ENCODE data around the gene MBOAT7.

MBOAT7 gene

DNA sequence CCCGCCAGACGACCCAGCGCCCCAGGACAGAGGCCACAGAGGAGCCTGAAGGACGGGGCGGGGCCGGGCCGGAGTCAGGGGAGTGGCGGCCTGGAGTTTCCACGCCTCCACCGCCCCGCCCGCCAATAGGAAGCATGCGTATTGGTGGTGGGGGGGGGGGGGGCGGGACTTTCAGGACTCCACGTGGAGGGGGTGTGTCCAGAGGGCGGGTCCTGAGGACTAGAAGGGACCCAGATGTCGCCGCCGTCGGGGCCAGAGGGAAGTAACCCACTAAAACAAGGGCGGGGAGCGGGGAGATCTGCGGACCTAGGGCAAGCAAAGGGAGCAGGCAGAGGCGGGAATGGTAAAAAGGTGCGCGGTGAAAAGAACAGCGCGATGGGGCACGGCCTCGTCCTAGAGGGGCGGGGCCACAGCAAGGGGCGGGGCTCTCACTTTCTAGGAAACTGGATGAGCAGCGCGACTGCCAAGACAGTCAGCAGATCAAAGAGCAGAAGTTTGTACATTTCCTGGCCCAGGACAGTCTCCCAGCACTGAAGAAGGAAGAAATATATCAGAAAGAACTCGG is 27.1 kb downstream of the MBOAT7 start:
- peak; percentile 59 for DNase-seq (ENCODE audit: low read depth)

DNA sequence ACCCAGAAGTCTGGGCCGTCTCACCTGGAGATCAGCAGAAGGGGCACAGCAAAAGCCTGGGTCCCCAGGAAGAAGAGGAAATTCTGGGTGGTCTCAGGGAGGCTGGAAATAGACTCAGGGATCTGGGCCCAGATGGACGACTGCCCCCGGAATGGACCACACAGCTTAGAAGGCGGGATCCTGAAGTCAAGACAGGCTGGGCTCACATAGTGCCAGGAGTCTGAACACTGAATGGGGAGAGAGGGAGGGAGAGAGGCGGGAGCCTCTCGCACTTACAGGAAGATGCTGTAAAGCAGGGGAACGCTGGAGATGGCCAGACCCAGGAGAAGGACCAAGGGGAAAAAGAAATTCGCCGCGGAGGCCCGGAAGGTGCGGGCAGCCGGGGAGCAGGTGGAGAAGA is 28.5 kb downstream of the MBOAT7 start:
- DNase-seq (ENCODE audit: low read depth): no peak

DNA sequence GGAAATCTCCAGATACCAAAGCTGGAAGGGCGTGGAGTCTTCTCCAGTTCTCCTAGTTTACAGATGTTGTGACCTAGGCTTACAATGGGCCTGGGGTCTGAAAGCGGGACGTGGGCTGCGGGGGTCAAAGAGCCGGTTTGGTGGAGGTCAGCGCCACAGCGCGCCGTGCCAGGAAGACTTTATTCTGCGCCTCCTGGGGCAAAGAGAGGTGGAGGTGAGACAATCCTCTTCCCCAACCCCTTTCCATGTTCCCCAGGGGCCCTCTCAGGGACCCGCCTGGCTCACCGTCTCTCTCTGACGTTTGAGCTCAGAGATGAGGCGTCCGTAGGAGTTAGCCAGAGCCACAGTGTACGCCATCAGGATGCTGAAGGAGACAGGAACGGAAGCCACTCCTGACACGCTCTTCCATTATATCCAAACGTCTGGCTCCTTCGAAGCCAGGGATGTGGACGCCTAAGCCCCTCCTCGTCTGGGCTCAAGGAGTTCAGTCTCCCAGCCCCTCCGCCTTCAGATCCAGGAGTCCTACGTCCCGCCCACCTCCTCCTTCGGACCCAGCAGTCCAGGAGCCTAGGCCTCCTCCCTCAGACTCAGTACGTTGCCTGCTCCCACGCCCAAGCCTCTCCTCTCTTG is 29.1 kb downstream of the MBOAT7 start:
- peak; percentile 53 for DNase-seq (ENCODE audit: low read depth)

DNA sequence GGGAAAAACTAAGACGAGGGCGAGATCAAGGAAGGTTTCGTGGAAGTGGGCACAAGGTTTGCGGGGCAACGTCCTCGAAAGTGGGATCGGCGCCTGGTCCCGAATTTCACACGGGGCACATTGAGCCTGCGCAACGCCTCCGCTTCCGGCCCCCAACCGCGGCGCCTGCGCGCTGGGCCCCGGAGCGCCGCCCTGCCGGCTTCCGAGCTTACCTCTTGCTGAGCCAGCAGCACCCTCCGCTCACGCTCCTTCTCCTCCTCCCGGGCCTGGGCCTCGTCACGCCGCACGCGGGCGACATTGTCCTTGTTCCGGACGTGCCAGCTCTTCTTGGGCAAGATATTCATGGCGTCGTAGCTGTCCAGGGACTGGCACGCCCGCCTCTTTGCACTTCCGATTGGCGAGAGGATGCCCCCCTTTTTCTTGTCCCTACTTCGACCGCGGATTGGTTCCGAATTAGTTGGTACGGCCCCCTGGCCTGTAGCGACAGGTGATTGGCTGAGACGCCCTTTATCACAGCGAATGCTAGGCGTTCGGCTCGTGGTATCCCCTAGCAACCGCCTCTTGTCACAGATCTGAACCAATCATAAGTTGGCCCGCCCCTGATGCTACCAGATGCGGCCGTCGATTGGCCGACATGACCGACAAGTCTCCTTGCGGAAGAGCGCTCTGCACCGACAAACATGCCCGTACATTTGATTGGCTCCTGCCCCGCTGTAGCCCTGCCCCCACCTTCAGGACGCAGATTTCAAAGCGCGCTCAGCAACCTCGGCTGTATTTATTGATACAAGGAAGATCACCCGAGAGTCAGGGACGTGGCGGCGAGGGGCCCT is 29.8 kb downstream of the MBOAT7 start, which contains the start of gene LENG1:
LENG1 (minus strand) TSS at position 370 of the 830 bp plus-strand sequence; CDS start at position 344, 26 bp downstream.
- peak; percentile 100 for DNase-seq (ENCODE audit: low read depth)

DNA sequence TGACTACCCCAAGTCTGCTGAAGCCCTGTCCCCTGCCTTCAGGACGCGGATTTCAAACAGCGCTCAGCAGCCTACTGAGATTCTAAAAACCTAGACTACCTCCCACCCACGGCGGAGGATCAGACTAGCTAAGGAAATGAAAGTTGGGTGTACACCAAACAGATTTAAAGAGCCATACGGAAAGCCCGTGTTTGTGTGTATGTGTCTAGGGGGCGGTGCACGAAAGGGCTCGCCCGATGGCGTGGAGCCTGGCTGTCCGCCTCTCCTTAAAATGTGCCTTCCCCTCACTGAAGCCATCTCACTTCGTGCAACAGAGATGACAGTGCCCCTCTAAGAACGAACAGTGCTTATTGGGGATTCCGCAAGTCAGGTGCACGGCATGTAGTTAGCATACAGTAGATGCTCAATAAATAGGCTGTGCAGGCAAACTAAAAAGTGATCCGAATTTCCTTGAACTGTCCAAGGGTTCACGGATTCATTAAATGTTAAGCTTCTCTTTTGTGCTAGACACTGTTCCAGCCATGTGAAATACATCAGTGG is 30.5 kb downstream of the MBOAT7 start:
- peak; percentile 36 for DNase-seq (ENCODE audit: low read depth)

DNA sequence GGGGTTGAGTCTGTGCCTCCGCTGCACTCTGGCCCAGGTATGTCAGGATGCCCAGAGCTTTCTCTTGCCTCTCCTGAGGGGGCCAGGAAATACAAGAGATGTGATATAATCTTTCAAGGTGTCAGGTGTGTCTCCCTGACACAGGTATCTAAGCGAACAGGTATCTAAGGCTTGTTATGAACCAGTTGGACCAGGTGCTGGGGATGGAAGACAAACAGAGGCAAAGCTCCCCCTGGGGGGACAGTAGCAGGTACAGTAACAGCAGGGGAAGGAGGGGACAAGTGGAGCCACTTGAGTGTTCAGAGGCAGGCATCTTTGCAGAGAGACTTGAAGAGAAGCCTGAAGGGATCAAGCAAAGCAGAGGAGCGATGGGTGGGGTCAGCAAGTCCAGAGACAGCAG is 32.4 kb downstream of the MBOAT7 start:
- no peak for DNase-seq (ENCODE audit: low read depth)

DNA sequence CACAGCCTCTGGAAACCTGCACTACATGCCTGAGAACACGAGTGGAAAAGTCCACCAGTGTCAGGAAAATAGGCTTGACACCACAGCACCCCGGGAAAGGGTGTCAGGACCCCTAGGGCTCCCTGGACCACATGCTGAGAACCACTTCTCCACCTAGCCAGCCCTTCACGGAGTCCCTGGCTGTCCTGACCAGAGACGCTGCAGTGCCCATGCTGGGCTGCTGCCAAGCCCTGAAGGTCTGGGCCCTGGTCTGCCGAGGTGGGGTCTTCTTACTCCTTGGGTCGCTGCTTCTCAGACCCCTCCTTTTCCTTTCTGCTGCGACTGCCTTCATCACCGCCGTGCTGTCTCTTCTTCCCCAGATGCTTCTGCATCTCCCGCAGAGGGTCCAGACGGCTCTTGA is 32.9 kb downstream of the MBOAT7 start:
- no peak for DNase-seq (ENCODE audit: low read depth)

DNA sequence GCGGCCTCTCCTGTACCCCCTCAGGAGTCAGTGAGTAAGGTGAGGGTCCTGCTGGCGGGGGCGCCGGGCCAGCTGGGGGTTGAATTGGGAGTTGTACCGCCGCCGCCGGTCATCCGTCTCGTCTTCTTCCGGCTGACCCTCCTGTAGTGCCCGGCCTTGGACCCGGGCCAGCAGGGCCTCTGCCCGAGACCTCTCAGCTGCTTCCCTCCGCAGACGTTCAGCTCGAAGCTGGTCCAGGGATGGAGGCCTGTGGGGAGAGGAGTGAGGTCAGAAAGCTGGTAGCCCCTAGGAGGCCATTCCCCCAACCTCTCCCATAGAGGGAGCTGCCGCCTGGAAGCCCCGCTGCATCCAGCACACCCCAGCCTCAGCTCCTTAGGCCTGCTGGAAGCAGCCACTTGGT is 33.7 kb downstream of the MBOAT7 start:
- no peak for DNase-seq (ENCODE audit: low read depth)

DNA sequence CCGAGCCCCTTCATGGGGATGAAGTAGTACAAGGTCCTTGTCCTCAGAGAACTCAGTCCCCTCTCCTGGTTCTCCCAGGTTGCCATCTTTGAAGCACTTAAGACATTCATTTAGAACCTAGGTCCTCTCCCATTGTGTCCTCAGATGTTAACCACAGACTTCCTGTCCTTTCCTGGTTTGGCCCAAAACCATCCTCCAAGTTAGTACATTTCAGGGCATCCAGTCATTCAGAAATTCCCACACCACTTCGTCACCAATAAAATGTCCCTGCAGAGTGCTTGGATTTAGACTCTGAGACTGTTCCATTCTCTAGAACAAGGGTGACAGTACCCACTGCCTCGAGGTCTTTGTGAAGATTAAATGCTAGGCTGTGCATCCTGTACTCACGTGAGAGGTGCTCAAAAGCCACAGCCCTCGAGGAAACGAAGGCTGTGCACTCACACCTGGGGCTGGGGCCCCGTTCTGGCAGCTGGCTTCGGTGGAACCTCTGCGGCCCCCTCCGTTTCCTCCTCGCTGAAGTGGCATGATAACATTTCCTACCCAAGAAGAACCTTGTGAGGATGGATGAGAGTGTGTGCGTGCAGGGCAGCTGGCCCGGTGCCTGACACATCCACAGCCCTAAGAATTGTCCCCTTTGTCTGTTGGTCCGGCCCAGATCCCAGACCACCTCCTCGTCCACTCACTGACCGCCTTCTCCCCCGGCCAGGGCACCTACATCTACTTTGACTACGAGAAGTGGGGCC is 34.6 kb downstream of the MBOAT7 start:
- DNase-seq (ENCODE audit: low read depth): peak; percentile 72

DNA sequence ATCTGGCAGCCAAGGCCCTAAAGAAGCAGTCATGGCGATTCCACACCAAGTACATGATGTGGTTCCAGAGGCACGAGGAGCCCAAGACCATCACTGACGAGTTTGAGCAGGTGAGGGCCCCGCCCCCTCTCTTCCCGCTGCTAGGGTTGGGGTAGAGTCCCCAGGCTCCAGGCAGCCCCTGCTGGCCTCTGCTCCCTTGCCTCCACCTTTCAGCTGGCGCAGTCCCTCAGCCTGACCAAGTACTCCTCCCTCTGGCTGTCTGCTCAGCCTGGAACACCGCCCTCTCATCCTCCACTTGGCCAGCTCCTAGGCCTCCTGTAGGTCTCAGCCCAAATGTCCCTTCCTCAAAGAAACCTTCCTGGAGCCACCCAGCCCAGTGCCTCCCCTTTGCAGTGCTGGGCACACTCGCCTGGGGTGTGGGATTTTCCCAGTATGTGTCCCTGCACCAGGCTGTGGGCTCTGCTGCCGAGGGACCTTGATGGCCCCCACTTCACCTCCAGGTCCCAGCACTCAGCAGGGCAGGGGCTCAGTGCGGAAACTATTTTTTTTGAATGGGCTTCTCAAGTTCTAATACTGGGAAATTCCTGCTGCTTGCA is 35.6 kb downstream of the MBOAT7 start:
- no peak for DNase-seq (ENCODE audit: low read depth)

DNA sequence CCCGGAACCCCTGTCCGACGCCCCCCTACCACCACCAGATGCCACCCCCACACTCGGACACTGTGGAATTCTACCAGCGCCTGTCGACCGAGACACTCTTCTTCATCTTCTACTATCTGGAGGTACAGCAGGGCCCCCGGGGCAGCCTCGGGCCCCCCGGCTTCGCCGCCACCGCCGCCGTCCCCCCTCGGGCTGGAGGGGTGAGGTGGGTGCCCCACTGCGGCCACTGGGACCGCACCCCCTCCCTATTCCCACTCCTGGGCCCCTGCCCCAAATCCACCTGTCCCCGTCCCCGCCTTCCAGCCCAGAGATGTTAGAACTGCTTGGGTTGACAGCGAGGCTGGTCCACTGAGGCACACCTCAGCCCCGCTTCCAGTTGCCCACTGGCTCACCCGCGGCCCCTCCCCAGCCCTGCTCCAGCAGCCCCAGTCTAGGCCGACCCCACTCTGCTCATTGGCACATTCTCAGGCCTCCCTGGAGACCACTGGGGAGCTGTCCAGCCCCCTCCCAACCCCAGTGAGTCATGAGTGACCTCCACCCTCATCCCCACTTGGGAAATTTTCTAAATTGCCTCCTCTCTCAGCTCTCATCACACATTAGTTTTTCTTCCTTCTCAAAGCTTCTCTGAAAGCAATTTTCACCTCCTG is 36.4 kb downstream of the MBOAT7 start:
- DNase-seq (ENCODE audit: low read depth): no peak

DNA sequence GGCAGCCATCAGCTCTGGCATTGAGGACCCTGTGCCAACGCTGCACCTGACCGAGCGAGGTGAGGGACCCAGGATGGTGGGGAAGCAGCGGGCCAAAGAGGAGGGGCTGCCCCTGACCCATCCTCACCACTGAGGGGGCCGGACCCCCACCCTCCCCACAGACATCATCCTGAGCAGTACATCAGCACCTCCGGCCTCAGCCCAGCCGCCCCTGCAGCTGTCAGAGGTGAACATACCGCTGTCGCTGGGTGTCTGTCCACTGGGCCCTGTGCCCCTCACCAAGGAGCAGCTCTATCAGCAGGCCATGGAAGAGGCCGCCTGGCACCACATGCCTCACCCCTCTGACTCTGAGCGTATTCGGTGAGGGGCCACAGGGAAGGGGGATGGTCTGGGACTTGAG is 37.1 kb downstream of the MBOAT7 start:
- DNase-seq (ENCODE audit: low read depth): no peak

DNA sequence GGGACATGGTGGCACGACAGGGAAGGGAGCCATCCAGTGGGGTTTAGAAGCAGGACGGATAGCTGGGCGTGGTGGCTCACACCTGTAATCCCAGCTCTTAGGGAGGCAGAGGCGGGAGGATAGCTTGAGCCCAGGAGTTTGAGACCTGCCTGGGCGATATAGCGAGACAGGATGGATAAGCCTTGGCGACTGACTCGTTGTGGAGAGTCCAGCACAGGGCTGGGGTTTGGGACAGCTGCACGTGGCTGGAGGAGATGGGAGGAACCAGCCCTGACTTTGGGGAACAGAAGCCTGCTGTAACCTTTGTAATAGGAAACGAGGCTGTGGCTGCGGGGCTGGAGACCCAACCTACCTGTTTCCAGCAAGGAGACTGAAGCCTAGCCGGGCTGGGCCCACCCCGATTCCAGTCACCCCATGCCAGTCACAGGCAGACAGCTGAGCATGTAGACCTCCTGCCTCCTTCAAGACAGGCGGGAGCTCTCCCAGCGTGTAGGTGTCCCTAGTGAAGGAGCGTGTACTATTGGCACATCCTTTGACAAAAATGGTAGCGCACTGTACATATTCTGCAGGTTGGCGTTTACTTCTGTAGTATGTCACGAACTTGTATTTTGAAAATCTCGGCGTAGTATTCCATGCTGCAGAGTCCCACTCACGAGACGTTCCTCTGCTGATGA is 37.9 kb downstream of the MBOAT7 start:
- no peak for DNase-seq (ENCODE audit: low read depth)

DNA sequence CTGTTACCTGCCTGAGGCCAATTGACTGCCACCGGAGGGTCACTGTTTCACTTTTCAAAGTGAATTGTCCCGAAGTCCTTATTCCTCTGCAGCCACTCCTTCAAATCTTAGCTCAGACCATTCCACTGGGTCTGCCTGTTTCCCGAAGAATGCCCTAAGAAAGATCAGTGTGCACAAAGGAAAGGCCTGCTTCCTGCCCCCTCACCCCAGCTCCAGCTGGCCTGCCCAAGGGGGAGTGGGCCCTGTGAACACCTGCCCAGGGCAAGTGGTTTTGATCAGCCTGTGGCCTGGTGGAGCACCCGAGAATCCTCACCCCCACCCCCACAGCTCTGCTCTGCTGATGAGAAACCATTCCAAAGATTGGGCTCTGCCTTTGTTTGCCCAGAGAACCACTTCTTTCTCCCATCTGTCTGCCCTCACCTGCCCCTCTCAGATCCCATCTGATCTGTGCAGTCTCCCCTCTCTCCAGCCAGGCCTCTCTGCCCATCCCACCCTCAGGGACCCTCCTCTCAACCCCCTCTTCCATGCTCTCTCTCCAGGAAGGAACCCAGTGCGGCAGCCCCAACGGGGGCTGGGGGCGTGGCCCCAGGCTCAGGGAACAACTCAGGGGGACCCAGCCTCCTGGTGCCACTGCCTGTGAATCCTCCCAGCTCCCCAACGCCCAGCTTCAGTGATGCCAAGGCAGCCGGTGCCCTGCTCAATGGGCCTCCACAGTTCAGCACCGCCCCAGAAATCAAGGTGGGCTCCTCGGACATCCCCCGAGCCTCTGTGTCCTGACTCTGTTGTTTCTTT is 40.2 kb downstream of the MBOAT7 start:
- no peak for DNase-seq (ENCODE audit: low read depth)

DNA sequence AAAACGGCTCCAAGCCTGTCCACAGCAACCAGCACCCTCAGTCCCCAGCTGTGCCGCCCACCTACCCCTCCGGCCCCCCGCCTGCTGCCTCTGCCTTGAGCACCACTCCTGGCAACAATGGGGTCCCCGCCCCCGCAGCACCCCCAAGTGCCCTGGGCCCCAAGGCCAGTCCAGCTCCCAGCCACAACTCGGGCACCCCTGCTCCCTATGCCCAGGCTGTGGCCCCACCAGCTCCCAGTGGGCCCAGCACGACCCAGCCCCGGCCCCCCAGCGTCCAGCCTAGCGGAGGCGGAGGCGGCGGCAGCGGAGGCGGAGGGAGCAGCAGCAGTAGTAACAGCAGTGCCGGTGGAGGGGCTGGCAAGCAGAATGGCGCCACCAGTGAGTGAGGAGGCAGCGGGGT is 41.2 kb downstream of the MBOAT7 start:
- no peak for DNase-seq (ENCODE audit: low read depth)

DNA sequence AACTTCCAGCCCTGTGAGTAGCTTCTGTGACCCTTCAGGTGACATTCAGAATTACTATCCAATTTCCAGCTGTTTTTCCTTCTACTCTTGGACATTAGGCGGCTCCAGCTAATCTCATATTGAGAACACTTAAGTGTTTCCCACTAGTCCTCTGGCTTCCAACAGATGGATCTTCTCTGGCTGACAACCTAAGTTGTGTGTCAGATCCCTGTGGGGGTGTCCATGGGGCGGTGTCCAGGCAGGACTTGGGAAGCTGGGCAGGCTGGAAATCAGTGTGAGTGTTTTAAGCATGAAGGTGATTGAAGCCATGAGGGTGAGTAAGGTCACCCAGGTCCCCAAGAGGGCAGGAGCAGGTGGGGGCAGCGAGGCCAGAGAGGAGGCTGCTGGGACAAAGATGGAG is 41.7 kb downstream of the MBOAT7 start:
- no peak for DNase-seq (ENCODE audit: low read depth)

DNA sequence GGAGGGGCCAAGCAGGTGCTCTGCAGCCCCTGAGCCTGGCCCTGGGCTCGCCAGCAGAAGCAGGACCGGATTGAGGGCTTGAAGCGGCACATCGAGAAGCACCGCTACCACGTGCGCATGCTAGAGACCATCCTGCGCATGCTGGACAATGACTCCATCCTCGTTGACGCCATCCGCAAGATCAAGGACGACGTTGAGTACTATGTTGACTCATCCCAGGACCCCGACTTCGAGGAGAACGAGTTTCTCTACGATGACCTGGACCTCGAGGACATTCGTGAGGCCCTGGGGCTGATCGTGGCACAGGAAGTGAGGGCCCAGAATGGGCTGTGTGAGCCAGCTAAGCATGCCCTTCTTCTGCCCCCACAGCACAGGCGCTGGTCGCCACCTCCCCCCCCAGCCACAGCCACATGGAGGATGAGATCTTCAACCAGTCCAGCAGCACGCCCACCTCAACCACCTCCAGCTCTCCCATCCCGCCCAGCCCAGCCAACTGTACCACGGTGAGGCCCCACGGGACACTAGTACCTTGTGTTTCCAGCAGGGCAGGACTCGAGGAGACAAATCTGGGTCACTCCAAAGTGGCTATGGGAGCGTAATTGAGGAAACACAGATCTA is 43.7 kb downstream of the MBOAT7 start:
- no peak for DNase-seq (ENCODE audit: low read depth)

DNA sequence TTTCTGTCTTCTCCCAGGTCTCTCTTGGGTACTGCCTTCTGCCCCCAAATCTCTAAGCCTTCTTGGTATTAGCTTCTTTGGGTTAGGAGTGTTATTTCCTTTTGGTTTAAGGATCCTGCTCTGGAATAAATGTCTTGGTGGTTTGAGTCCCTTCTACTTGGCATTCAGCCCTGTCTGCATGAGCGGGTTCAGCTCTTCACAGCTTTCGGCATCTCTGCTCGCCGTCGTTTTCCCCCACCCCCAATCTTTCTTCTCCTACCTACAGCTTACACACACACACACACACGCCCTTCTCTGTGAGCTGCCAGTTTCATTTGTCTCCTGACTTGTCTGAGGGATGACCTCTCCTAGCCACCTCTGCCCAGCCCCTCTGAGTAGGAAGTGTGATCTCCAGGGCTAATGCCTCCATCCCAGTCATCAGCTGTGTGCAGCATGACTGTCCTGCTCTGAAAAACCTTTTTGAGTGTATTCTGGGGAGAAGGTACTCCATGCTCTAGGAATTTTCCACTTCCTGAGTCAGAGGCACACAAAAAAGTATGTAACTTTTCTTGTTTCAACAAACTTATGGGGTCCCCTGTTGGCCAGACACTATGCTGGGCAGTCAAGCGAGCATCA is 47.1 kb downstream of the MBOAT7 start:
- no peak for DNase-seq (ENCODE audit: low read depth)

DNA sequence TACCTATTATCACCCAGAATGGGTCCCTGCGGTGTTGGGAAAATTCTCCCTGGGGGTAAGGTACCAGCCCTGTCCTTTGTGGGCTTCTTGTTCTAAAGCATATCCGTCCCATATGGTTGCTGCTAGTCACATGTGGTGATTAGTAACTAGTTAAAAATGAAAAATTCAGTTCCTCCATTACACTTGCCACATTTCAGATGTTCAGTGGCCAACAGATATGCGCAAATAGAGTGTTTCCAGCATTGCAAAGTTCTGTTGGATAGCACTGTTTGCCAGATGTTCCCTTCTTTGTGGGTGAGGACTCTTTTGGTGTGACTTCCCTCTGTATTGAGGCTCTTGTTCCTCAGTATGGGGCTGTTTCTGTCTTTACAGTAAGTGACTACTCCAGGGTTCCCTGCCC is 48.0 kb downstream of the MBOAT7 start:
- no peak for DNase-seq (ENCODE audit: low read depth)
